H1 (cell line): ENCODE data around the gene PPFIBP2. TPM values are rescaled to one million over a fixed set of nuclear protein-coding genes. Genes with fewer than 3 reads are reported as not detected.

ENCODE experiments used
- CTCF ChIA-PET: fragments of 300-600 bp; sonication (Branson Sonifier 250); formaldehyde crosslinking; loops from one replicate; lab custom pipeline; 2021; ENCODE audit not compliant: partially characterized antibody; lab: Charles Lee
- POLR2A ChIA-PET: fragments of 300-600 bp; sonication (Branson Sonifier 250); formaldehyde crosslinking; loops from one replicate; lab custom pipeline; 2021; ENCODE audit warnings: inconsistent platforms; ENCODE audit not compliant: partially characterized antibody; lab: Charles Lee
- DNase-seq, 2 experiments: peaks; one replicate each; pipeline versions ENCODE4 v3.0.0 to v3.0.0-alpha.2; 2010 to 2022; ENCODE audit warnings: low spot score in 2 of 2, low read depth in 1 of 2, mixed read lengths in 1 of 2
- FAIRE-seq: peaks from 2 replicates; lab custom pipeline; 2011; peaks lifted over from hg19 to GRCh38; lab: Jason Lieb, UNC
- H2AFZ ChIP-seq: 2 replicates; pipeline ENCODE4 v1.8.1; 2012; ENCODE audit warnings: low read length, inconsistent platforms
- H2AK5ac ChIP-seq: 2 replicates; pipeline ENCODE4 v1.6.1; 2013; ENCODE audit warnings: low read depth, low read length
- H2BK120ac ChIP-seq: replicated peaks from 2 replicates; pipeline ENCODE3; 2013; ENCODE audit warnings: low read depth, low read length, inconsistent platforms
- H2BK12ac ChIP-seq: 2 replicates; pipeline ENCODE4 v1.6.1; 2013; ENCODE audit warnings: low read depth, low read length
- H2BK15ac ChIP-seq: 2 replicates; pipeline ENCODE4 v1.6.1; 2013; ENCODE audit warnings: low read length
- H2BK20ac ChIP-seq: 2 replicates; pipeline ENCODE4 v1.6.1; 2013; ENCODE audit warnings: low read length
- H2BK5ac ChIP-seq: 2 replicates; pipeline ENCODE4 v1.6.1; 2013; ENCODE audit warnings: low read depth, low read length
- H3K14ac ChIP-seq: 2 replicates; pipeline ENCODE4 v1.6.1; 2013; ENCODE audit warnings: inconsistent platforms; ENCODE audit not compliant: insufficient read length
- H3K18ac ChIP-seq: 2 replicates; pipeline ENCODE4 v1.6.1; 2013; ENCODE audit warnings: low read length; ENCODE audit errors: extremely low read depth
- H3K23ac ChIP-seq: 2 replicates; pipeline ENCODE4 v1.6.1; 2013; ENCODE audit warnings: inconsistent platforms; ENCODE audit not compliant: insufficient read length
- H3K23me2 ChIP-seq: 2 replicates; pipeline ENCODE4 v1.6.1; 2013; ENCODE audit warnings: low read depth, low read length
- H3K27ac ChIP-seq: 2 replicates; pipeline ENCODE4 v1.6.1; 2011; ENCODE audit warnings: low read depth, low read length, inconsistent platforms
- H3K27me3 ChIP-seq, 4 experiments: replicated peaks in 1 of 4; 1 replicate in 1 of 4; 2 replicates in 3 of 4; pipeline versions ENCODE4 v1.6.1 to v1.8.1; 2011 to 2013; ENCODE audit warnings: low read length in 3 of 4, mild to moderate bottlenecking in 3 of 4, inconsistent platforms in 2 of 4, mixed read lengths in 2 of 4, moderate library complexity in 1 of 4; ENCODE audit not compliant: control insufficient read depth in 3 of 4, insufficient read depth in 3 of 4; ENCODE audit errors: extremely low read depth in 1 of 4
- H3K36me3 ChIP-seq, 4 experiments: 2 replicates each; pipeline versions ENCODE4 v1.6.1 to v1.8.1; 2011 to 2013; ENCODE audit warnings: mild to moderate bottlenecking in 4 of 4, low read length in 3 of 4, moderate library complexity in 2 of 4, control low read depth in 1 of 4, inconsistent platforms in 1 of 4; ENCODE audit not compliant: insufficient read depth in 4 of 4, control insufficient read depth in 2 of 4
- H3K4ac ChIP-seq: replicated peaks from 2 replicates; pipeline ENCODE3; 2013; ENCODE audit warnings: low read length, low read depth, mixed read lengths, inconsistent platforms; ENCODE audit not compliant: insufficient read length
- H3K4me1 ChIP-seq, 4 experiments: replicated peaks in 1 of 4; 1 replicate in 1 of 4; 2 replicates in 3 of 4; pipeline versions ENCODE4 v1.6.1 to v1.8.1; 2011 to 2013; ENCODE audit warnings: low read length in 3 of 4, inconsistent platforms in 2 of 4, mixed read lengths in 1 of 4; ENCODE audit not compliant: insufficient read depth in 4 of 4, control insufficient read depth in 3 of 4
- H3K4me2 ChIP-seq, 2 experiments: 2 replicates each; pipeline versions ENCODE4 v1.6.1 to v1.8.1; 2011 to 2013; ENCODE audit warnings: low read depth in 2 of 2, low read length in 2 of 2, control low read depth in 1 of 2, inconsistent platforms in 1 of 2, mild to moderate bottlenecking in 1 of 2; ENCODE audit not compliant: insufficient read depth in 1 of 2
- H3K4me3 ChIP-seq, 4 experiments: fragments of 200-600, 300-600 bp in 1 of 4; sonication (generic), shearing (Covaris generic), sonication (Bioruptor Twin) in 1 of 4; 2 replicates each; pipeline versions ENCODE4 v1.5.1 to v1.8.1; 2011 to 2016; ENCODE audit warnings: low read length in 4 of 4, low read depth in 3 of 4, control low read depth in 2 of 4, inconsistent platforms in 2 of 4, mild to moderate bottlenecking in 2 of 4, mixed read lengths in 1 of 4, moderate library complexity in 1 of 4; ENCODE audit not compliant: insufficient read depth in 2 of 4; ENCODE audit errors: extremely low read depth in 1 of 4
- H3K56ac ChIP-seq: replicated peaks from 2 replicates; pipeline ENCODE3; 2013; ENCODE audit warnings: low read depth, mild to moderate bottlenecking, mixed read lengths, low read length, inconsistent platforms; ENCODE audit not compliant: insufficient read length
- H3K79me1 ChIP-seq: 2 replicates; pipeline ENCODE4 v1.6.1; 2013; ENCODE audit warnings: low read depth, low read length, control low read depth
- H3K79me2 ChIP-seq, 2 experiments: 2 replicates each; pipeline versions ENCODE4 v1.6.1 to v1.8.1; 2012 to 2013; ENCODE audit warnings: low read length in 2 of 2, mild to moderate bottlenecking in 2 of 2, inconsistent platforms in 1 of 2; ENCODE audit not compliant: insufficient read depth in 2 of 2, control insufficient read depth in 1 of 2
- H3K9ac ChIP-seq, 4 experiments: replicated peaks in 1 of 4; 1 replicate in 1 of 4; 2 replicates in 3 of 4; pipeline versions ENCODE4 v1.6.1 to v1.8.1; 2011 to 2013; ENCODE audit warnings: low read depth in 3 of 4, low read length in 3 of 4, control low read depth in 2 of 4, mild to moderate bottlenecking in 2 of 4, moderate library complexity in 2 of 4, inconsistent platforms in 1 of 4; ENCODE audit errors: extremely low read depth in 1 of 4
- H3K9me3 ChIP-seq, 2 experiments: 2 replicates each; pipeline versions ENCODE4 v1.6.1 to v1.8.1; 2012 to 2013; ENCODE audit warnings: mild to moderate bottlenecking in 2 of 2, moderate library complexity in 2 of 2, control low read depth in 1 of 2, inconsistent platforms in 1 of 2, low read depth in 1 of 2, low read length in 1 of 2, mixed read lengths in 1 of 2; ENCODE audit not compliant: insufficient read depth in 2 of 2
- H4K20me1 ChIP-seq, 2 experiments: replicated peaks in 1 of 2; 2 replicates each; pipeline versions ENCODE3 to v1.8.1; 2011 to 2013; ENCODE audit warnings: inconsistent platforms in 2 of 2, low read length in 2 of 2, mild to moderate bottlenecking in 1 of 2; ENCODE audit not compliant: insufficient read depth in 2 of 2, control insufficient read depth in 1 of 2
- H4K5ac ChIP-seq: 2 replicates; pipeline ENCODE4 v1.6.1; 2013; ENCODE audit warnings: low read length, low read depth, mixed read lengths, inconsistent platforms; ENCODE audit not compliant: insufficient read length
- H4K8ac ChIP-seq: 2 replicates; pipeline ENCODE4 v1.8.0; 2013; ENCODE audit warnings: mild to moderate bottlenecking, moderate library complexity, low read length, inconsistent platforms; ENCODE audit not compliant: insufficient read depth; ENCODE audit errors: extremely low read depth
- H4K91ac ChIP-seq: replicated peaks from 2 replicates; pipeline ENCODE3; 2013; ENCODE audit warnings: low read length, mixed read lengths, inconsistent platforms; ENCODE audit not compliant: insufficient read length
- NRF1 ChIP-seq: IDR thresholded peaks from 2 replicates; pipeline ENCODE4 v1.6.1; 2011; ENCODE audit warnings: mild to moderate bottlenecking, low read depth, low read length, improper control_type of control experiment
- WGBS, 2 experiments: shearing (Covaris generic) in 1 of 2; methylation state at CpG; one replicate each; pipeline versions ENCODE4 v1.1.6 to v1.1.7; 2013 to 2015; ENCODE audit warnings: low lambda C conversion rate in 2 of 2, mixed read lengths in 2 of 2, inconsistent platforms in 1 of 2, low coverage in 1 of 2, missing lambda C conversion rate in 1 of 2; ENCODE audit not compliant: insufficient replicate concordance in 2 of 2, insufficient coverage in 1 of 2, insufficient read length in 1 of 2; ENCODE audit errors: extremely low coverage in 1 of 2, missing lambda C conversion rate in 1 of 2; 5-methylcytosine and 5-hydroxymethylcytosine counted together
- polyA plus RNA-seq, 7 experiments: library from polyadenylated mRNA; depleted of rRNA in 3 of 7; stranded (reverse) in 5 of 7; unstranded in 2 of 7; fragments of >200 nt in 5 of 7; fragments of 200-250 nt in 2 of 7; gene quantifications; 1 replicate in 5 of 7; 2 replicates in 1 of 7; 4 replicates in 1 of 7; pipeline versions ENCODE4 v1.2.1 to v1.2.3, GENCODE V29; 2011 to 2013; ENCODE audit warnings: missing spikeins in 2 of 7, mixed read lengths in 2 of 7
- total RNA-seq: library from RNA; stranded (reverse); fragmentation: NEBNext Ultra II Directional; extraction: Animal tissue kit (Norgen Biotek cat#: 25700); gene quantifications from 2 replicates; pipeline ENCODE4 v1.2.1, GENCODE V29; 2021

PPFIBP2 gene
- total and polyA plus RNA-seq, 2 of the 8 experiments (the other 6 are each of a cell fraction or from before 2014, with no cell fraction given), result 5.5 to 9.8 TPM

DNA sequence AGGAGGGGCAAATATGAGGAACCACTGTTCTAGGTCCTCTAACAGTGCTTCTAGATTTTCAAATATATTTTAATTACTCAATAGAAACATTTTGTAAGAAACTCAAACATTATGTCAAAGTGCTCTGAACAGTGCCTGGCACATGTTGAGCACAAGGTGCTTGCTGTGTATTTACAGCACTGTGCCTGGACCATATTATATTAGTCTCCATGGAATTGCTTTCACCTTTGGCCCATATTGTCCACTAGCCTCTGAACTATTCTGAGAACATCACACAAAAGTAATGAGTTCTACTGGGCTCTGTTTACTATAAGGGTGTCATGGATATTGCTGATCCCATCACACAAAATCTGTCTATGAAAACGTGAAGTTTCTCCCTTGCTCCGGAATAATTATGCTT, 76.7 kb downstream of the PPFIBP2 start:
- no peaks in the 10 kb centered on the region for H4K20me1 ChIP-seq
- H3K9me3 ChIP-seq, result no peaks in the 10 kb centered on the region
- no peak overlapping the region for H3K27ac ChIP-seq
- CTCF ChIA-PET, result interaction anchor here (1.0 to 1.5 kb wide), 2 partner anchors 19 to 39 kb away, joined by 3 to 4 read pairs; no protein-coding TSS in a partner anchor
- H3K4me1 ChIP-seq, result peaks cover 0 to 5% (median 4%) of the 10 kb centered on the region in 4 experiments; a peak in 4 of 7 replicates
- H3K79me1 ChIP-seq, result no peaks in the 10 kb centered on the region
- H3K79me2 ChIP-seq, result no peaks in the 10 kb centered on the region
- no peak overlapping the region for H2AFZ ChIP-seq
- no peak overlapping the region for H2BK15ac ChIP-seq
- H2BK12ac ChIP-seq, result no peak overlapping the region
- H3K14ac ChIP-seq, result no peak overlapping the region
- WGBS, 2 experiments, result 83% methylated on average over 2 of the region's 2 CpGs; no CpG with 5 or more reads in 1 of the 2 experiments
- no peaks in the 10 kb centered on the region for H3K36me3 ChIP-seq
- H3K4ac ChIP-seq, result no peak overlapping the region
- H3K4me2 ChIP-seq, result no peak overlapping the region
- H3K27me3 ChIP-seq, result no peaks in the 10 kb centered on the region
- no peaks in the 10 kb centered on the region for H3K23me2 ChIP-seq
- no peak overlapping the region for H4K8ac ChIP-seq
- H4K91ac ChIP-seq, result no peak overlapping the region
- DNase-seq (no peak), FAIRE-seq (no peak)
- no peak overlapping the region for H2AK5ac ChIP-seq
- H3K56ac ChIP-seq, result no peak overlapping the region
- no peak overlapping the region for H3K18ac ChIP-seq
- H3K9ac ChIP-seq, result no peak overlapping the region
- H3K4me3 ChIP-seq, result no peak overlapping the region
- H4K5ac ChIP-seq, result no peak overlapping the region
- POLR2A ChIA-PET, result no interaction called here
- H2BK120ac ChIP-seq, result no peak overlapping the region
- no peak overlapping the region for H2BK5ac ChIP-seq
- no peak overlapping the region for H3K23ac ChIP-seq
- H2BK20ac ChIP-seq, result no peak overlapping the region
- TF ChIP-seq NRF1, result no peak
